AG20443 (cell line): ENCODE results near the gene MSI2.

ENCODE experiments used
- DNase-seq: peaks from one replicate; pipeline ENCODE4 v3.0.0; 2012; ENCODE audit warnings: low spot score, mixed read lengths

Gene MSI2

DNA sequence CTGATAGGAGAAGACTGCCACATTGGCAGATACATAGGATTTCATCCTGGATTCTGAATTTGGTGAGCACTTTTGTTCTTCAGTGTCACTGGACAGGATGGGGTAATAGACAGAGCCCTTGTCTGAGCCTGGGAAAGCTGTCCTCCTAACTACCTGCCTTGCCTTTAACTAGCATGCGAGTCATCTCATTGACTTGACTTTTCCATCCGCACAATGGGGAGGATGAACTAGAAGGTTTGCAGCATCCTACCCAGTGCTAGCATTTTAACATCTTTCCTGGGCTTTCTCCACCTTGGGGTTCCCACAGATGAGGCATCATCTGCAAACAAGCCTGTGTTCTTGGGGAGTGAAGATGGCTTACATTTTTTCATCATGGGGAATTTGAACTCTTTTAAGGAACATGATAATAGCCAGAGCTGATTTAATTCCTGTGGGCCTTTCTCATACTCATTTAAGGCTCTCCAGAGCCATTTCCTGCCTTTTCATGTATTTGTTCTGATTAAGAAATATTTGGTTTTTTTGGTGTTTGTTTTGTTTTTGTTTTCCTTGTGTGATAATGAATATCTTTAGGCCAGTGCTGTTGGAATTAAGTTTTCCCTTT, 139.5 kb downstream of the MSI2 start:
- no peak for DNase-seq

DNA sequence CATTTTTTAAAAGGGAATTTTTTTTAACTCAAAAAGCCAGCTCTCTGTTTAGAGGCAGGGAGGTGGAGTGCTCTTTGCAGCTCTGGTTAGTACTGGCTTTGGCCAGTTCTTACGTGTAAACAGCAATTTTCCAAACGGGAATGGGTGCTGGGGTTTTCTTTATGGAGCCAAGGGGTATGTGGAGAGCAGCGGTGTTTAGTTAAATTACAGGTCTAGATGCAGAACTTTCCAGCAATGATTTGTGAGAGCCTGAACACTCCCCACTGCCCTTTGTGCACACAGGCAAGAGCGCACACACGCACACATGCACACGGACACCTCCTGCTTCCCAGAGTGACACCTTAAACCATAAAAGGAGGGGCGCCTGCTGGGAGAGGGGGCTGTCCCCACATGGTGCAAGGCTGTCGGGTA, 140.2 kb downstream of the MSI2 start:
- DNase-seq, result no peak

DNA sequence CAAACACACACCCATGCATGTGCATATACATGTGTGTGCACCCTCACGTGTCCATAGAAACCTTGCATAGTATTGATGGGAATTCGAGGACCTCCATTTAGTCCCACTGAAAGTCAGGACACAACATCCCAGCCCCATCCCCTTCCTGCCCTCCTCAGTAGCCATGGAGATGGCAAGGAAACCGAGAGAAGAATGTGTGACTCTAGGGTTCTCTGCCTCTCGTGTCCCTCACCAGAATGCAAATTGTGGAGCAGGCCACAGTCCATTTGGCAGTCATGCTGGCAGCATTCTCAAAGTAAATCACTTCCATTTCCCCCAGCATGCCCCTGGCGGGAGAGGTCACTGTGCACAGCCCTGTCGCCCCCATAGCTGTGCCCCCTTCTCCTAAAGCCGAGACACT, 141.1 kb downstream of the MSI2 start:
- DNase-seq, result no peak

DNA sequence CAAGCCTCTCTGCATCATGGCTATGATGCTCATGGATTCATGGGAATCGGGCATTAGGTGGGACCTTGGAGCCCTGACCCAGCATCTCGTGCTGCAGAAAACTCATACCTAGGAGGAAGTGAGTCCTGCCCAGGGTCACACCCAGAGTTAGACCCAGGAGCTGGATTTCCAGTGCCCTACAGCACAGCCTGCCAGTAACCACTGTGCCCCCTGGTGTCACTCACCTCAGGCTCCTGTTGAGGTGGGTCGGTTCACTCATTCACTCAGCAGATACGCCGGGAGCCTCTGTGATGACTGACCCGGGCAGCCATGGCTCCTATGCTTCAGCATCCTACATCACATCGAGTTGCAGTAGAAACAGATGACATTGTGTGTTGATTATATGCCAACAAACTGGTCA, 143.4 kb downstream of the MSI2 start:
- DNase-seq, result no peak

DNA sequence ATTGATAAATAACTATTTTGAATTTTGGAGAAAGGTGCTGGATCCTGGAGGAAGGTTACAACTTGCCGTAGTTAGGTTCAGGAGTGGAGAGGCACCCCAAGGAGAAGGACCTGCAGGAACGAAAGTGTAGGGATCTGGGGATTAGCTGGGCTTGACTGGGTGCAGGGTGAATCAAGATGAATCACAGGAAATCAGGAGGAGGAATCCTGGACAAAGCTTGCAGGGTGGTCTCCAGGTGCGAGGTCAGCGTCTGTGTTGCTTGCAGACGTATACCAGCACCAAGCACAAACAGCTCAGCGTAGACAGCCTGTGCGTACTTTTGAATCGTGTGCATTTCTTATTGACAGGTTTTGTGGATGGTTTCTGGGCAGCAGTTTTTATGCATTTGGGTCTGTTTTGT, 144.3 kb downstream of the MSI2 start:
- DNase-seq, result no peak

DNA sequence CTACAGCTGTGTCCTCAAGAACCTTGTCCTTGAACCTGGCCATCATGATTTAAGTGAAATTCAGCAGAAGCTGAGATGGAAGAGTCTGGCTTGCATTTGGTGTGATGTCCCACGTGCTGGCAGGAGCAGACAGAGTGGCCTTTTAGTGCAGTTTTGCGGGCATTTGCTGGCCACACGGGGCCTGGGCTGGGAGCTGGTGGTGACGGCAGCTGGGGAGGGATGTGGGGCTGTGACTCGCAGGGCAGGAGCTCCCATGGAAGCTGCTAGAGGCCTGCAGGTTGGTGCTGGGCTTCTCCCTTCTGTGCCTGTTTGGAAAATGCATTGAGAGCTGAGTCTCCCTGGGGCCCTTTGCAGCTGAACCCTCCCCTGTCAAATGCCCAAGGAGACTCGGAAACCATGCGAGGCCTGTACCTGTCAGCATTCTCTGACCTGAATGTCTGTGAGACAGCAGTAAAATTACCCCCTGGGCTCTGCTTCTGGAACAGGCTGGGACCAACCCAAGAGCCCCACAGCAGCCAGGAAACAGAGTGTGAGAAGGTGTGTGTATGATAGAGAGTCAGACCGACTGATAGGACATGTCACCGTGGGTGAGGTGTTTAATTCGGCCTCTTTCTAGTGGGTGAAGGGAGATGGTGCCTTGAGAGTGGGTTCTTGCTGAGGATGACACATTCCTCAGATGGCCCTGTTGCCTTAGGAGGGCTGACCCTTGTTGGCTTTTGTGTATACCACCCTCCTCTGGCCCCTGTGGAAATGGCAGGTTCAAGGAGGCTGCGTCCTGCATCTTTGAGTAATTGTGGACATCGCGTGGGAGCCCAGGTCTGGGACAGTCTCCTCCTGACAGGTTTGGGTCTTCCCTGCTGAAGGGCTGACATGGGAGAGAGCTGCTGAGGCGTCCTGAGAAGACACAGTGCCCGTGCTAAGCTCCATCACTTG, 145.5 kb downstream of the MSI2 start:
- DNase-seq, result no peak

DNA sequence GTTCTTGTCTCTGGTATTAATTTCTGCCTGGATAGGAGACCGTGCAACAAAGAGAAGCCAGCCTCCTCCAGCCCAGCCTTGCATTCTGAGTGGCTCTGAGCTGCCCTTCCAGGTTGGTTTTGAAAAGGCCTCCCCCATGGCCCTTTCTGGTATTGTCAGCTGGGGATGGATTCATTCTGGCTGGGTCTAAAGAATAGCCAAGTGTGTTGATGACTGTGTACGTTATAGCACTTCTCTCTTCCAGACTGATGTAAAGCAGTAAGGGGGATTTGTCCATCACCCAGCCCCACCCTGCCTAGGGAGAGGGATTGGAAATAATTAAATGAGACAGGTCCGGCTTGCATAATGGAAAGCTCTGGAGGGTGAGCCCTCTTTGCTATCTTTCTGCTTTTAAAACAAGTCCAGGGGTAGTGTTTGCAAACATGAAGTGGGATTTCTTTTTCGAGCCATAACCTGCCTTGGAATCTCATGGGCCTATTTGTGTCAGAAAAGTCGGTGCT, 146.4 kb downstream of the MSI2 start:
- DNase-seq, result no peak

DNA sequence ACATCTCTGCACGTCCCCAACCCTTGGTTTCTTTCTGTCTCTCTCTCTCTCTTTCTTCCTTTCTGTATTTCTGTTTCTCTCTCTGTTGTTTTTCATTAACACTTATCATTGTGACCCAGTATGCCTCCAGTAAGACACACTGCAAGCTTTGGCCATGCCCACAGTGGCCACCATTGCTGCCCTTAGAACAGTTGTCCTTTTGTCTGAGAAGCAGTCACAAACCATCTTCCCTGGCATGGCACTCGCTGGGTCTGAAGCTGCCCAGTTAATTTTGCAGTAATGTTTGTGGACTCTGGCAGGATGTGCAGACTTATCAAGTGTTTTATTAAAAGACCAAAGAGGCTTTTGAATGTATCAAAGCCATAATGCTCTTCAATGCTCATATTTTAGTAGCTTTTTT, 146.9 kb downstream of the MSI2 start:
- DNase-seq, result no peak

DNA sequence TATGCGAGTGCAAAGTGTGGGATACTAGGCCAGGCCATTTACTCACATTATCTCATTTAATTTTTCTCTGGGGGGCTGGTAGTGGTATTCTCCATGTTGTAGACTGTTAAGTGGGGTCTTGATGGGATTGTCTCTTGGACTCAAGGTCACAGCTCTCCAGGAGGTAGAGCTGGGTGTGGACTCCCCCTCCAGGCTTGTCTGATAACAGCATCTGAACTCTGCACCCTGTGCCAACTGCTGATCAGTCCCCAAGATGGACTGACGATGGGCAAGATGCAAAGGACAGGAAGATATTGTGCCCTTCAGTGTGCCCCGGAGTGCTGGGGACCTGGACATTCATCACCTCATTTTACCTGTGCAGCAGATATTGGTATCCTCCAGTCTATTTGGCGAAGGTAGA, 147.8 kb downstream of the MSI2 start:
- DNase-seq, result no peak

DNA sequence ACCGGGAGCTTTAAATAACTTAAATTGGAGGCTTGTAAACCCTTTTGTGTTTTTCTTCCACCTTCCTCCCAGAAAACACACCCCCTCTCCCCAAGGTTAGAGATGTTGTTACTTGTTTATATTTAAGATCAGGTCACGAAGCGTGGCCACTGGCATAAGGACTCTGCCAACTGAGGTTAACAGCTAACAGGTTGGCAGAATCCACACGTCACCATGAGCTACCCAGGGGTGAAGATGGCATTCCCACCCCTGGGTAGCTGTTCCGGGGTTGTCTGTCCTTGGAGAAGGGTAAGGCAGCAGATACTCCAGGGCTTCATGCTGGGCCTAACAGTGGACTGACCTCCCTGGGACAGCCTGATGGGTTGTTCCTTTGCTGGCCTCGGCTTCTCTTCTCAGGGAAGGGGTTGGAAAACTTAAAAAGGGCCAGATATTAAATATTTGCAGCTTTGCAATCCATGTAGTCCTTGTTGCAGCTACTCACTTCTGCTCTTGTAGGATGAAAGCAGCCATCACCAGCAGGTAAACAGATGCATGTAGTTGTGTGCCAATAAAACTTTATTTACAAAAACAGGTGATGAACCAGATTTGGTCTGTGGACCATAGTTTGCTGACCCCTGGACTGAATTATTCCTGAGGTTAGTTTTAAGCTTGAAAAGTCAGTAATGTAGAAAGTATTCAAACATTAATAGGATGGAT, 148.6 kb downstream of the MSI2 start:
- no peak for DNase-seq

DNA sequence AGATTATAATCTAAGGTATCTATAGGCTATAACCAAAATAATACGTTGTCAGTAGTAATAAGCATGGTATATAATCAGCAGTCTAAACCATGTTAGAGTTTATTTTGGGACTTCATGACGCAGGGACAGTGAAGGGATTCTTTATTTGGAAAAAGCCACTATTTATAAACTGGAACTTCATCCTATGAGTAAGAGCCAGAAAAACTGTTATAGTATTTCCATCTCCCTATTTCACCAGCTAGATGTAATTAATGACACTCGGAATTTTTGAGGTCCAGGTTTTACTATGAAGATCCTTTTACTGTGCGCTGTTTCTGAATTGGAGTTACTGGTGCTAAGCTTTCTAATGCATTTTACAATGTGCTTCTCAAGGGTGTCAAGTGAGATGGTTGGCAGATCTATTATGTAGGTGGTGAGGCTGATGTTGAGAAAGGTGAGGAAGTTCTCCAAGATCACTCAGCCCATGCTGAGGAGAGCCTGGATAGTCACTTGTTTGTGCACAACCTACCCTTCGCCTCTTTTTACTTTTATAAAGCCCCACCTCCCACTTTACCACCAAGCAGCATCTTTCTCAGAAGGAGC, 149.3 kb downstream of the MSI2 start:
- DNase-seq, result no peak

DNA sequence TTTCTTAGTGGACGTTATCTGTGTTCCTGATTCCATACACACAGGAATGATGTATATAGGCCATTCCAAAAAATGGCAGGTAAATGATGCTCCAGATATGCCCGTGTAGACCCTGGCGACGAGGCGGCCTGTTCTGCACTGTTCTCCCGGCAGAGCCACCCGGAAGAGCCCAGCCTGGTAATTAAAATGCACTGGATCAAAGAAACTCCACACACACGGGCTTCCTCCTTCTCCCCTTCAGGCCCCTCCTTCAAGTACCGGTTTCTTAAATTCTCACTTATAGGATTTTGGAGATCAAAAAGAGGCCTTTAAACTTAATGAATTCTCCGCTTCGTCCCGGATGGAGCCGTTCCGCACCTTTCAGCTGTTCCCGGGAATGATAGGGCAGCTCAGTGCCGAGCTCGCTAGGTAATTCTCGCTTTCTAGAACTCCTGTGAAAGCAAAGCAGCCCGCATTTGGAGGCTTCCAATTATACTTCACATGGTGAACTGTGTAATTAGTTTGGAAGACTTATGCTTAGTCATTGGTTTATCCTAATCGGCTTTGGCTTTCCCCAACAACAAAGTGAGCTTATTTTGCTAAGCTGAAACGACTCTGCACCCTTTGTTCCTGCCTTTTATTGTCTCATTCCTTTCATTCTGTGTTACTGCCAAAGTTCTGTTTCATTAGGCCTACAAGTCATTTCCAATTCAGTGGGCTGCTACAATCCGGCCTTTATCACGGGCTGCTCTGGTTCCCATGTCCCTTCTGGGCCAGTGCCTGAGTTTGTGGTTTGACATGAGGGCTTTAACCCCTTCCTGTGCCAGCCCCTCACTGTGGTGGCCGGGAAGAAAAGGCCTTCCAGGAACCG, 150.0 kb downstream of the MSI2 start:
- DNase-seq, result no peak

DNA sequence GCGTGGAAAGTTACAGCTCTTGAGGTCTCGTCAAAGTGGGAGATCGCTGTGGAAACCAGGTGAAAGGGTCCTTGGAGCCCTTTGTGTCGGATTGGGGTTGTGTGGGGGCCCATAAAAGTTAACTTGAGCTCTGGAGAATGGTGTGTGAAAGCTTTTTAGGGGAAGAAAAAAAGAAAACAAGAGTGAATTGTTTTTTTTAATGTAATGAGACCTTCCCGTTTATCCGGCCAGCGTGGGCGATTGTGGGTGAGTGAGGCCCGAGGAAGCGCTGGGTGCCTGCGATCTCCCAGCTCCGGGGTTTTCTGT, 150.6 kb downstream of the MSI2 start:
- DNase-seq, result no peak

DNA sequence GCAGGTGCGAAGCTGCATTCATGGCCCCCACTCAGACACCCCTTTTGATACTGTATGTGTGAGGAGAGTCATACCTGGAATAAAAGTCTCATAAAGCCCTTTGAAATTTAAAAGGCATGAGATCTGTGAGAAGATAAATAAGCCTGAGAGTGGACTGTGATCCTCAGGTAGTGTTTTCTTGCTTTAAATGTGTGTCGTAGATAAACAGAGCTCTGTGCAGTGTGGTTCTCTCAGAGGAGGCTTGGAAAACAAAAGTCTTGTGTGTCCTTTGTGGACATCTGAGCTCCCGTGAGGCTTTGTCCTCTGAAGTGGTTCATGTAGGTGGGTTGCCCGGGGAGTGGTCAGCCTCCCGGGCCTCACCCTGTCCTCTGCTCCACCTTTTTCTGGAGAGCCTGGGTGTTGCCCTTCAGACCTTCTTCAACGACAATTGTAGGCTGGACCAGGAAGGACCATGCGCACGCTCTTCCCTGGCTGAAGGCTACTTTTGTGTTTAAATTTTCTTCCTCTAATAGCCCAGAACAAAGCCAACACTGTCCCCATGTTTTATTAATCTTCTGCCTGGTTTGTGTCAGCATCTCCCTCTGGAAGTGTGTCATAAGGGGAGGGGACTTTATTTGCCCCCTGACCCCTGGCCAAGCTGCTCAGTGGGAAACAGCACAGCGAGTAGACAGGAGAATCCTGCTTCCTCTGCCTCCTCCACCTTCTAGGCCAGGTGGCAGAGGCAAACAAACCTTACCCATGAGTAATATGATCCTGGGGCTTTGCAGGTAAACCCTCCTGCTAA, 151.2 kb downstream of the MSI2 start:
- no peak for DNase-seq

DNA sequence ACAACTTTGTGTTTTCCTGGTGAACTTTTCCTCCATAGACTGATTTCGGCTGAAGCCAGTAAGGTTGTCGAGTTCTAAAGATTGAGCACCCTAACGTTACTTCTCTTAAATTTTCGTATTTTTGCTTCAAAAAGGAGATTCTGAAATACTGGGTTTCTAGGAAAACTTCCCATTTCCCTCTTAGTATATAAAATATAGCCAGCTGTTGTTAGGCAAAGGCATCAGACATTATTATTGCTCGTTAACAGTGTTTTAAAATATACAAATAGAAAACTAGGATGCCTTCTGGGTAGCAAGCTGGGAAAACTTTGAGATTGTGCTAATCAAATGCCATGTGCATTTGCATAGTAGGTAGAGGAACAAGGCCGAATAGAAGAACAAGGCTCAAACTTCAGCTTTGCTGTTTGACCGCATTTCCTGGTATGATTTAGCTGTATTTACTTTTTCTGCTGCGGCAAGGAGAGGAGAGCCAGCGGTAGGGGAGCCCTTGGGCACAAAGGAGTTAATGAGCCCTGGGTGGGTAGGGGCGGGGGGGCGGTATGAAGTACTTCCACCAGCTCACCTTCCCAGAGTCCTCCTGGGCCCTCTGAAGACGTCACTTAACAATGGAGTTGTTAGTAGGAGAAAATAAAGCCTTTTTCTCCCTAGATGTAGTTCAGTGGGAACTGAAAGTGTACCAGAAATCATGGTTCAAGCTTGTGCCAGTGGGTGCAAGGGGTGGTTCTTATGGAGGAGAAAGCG, 151.9 kb downstream of the MSI2 start:
- DNase-seq, result no peak

DNA sequence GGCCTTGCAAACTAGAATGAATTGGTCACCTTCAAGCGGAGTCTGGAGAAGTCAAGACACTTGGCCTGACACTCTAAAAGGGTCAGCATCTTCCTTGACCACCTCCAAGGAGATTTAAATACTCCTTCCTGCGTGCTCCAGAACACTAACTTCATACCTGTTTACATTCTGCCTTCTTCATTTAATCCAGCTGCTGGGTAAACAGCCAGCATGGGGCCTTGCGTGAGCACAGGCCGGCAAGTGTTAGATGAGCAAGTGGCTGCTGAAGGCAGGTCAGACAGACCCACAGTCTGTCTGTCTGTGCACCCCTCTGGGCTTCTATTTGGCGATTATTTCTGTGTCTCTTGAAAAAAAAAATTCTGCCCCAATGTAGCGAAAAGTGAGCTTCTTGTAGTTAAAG, 153.8 kb downstream of the MSI2 start:
- DNase-seq, result no peak

DNA sequence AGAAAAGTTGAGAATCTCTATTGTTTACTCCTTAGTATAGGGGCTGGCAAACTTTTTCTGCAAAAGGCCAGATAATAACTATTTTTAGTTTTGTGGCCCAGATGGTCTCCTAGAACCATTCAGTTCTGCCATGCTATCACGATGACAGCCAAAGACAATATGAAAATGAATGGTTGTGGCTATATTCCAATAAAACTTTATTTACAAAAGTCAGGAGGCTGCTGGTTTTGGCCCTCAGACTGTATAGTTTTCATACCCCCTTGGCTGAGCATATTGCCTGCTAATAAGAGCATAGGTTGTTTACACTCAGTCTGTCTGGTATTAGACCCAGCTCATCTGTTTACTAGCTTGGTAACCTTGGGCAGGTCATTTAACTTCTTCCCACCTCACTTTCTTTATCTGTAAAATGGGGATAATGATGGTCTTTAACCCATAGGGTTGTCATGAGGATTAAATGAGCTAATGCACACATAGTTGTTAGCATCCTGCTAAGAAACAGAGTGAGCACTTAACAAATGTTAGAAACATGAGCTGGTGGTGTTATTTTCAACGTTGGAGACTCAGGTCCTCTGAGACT, 156.3 kb downstream of the MSI2 start:
- no peak for DNase-seq

DNA sequence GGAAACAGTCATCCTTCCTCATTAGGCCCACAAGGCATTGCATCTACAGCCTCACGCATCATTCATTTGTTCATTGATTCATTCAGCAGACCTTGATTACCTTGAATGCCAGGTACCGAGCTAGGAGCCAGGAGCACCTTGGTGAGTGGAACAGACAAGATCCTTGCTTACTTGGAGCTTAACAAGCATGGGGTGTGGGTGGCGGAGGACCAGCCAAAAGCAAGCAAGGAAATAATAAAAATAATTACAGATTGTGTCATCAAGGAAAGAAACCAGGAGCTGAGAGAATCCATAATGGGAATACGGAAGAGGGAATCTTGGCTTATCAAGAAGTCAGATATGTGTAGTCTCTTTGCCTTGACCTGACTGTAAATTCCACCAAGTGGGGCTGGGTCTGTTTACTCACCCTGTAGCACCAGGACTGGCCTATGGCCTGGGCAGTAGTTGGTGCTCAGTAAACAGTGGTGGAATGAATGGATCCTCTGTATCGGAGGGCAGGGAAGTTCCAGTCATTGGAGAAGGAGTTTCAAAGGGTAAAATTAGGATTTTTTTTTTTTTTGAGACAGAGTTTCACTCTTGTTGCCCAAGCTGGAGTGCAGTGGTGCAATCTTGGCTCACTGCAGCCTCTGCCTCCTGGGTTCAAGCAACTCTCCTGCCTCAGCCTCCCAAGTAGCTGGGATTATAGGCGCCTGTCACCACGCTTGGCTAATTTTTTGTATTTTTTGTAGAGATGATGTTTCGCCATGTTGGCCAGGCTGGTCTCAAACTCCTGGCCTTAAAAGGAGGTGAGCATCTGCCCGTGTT, 157.7 kb downstream of the MSI2 start:
- DNase-seq, result no peak

DNA sequence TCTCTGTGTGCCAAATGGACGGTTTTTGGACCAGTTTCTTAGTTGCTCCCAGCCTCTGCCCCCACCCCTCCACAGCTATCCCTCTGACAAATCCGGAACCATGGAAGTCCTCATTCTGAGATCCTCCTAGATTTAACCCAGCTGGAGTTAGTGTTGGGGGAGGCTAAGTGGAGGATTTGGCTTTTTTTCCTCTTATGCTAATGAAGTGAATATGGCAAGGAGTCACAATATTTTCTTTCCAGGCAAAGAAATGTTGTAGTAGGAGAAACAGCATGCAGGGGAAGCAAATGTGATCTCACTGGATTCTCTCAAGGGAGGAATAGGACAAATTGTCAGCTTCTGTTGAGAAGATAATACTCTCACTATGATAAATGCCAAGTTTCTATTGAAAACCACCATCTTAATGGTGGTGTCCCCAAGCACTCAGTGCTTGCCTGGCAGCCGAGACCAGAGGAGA, 159.5 kb downstream of the MSI2 start:
- no peak for DNase-seq
